Natural killer cell (primary cell): ENCODE measurements around the gene MIGA2. TPM values are rescaled to one million over a fixed set of nuclear protein-coding genes. Genes with fewer than 3 reads are reported as not detected.

Experiments
- ATAC-seq, 3 donors: fragments of 150-1000 bp in 2 of 3; fragments of 200-7000 bp in 1 of 3; cut with Tn5 transposase; 1 replicate in 1 of 3; 2 replicates in 2 of 3; pipeline ENCODE4 v1.10.0; 2021; ENCODE audit warnings: mild to moderate bottlenecking in 2 of 3, moderate library complexity in 2 of 3
- DNase-seq, 2 donors: peaks; one replicate each; pipeline versions ENCODE4 v3.0.0 to v3.0.0-alpha.2; 2013 to 2021; ENCODE audit warnings: mixed read lengths in 1 of 2
- H3K27ac ChIP-seq: one replicate; pipeline ENCODE4 v1.5.1; 2013; ENCODE audit warnings: mild to moderate bottlenecking, low read length
- H3K27me3 ChIP-seq: one replicate; pipeline ENCODE4 v1.6.1; 2013; ENCODE audit warnings: low read length; ENCODE audit not compliant: control insufficient read depth, insufficient read depth
- H3K36me3 ChIP-seq: one replicate; pipeline ENCODE4 v1.6.1; 2013; ENCODE audit warnings: low read length; ENCODE audit not compliant: control insufficient read depth, insufficient read depth
- H3K4me1 ChIP-seq: one replicate; pipeline ENCODE4 v1.6.1; 2013; ENCODE audit warnings: low read length; ENCODE audit not compliant: control insufficient read depth, insufficient read depth
- H3K4me3 ChIP-seq: one replicate; pipeline ENCODE4 v1.5.1; 2013; ENCODE audit warnings: low read length
- H3K9me3 ChIP-seq: one replicate; pipeline ENCODE4 v1.6.1; 2013; ENCODE audit warnings: low read length; ENCODE audit not compliant: control insufficient read depth, insufficient read depth
- H3K27ac Mint-ChIP-seq, 2 donors: one replicate each; pipeline ENCODE4 v1.8.0; 2022; ENCODE audit warnings: mild to moderate bottlenecking in 2 of 2, mixed read lengths in 2 of 2, moderate library complexity in 1 of 2
- H3K27me3 Mint-ChIP-seq, 2 donors: one replicate each; pipeline ENCODE4 v1.8.0; 2022; ENCODE audit warnings: low read depth in 2 of 2, mixed read lengths in 2 of 2
- H3K36me3 Mint-ChIP-seq: one replicate; pipeline ENCODE4 v1.8.0; 2022; ENCODE audit warnings: mixed read lengths
- H3K4me1 Mint-ChIP-seq, 2 donors: one replicate each; pipeline ENCODE4 v1.8.0; 2022; ENCODE audit warnings: mixed read lengths in 2 of 2
- H3K4me3 Mint-ChIP-seq: one replicate; pipeline ENCODE4 v1.8.0; 2022; ENCODE audit warnings: mild to moderate bottlenecking, moderate library complexity, mixed read lengths
- H3K9me3 Mint-ChIP-seq, 2 donors: one replicate each; pipeline ENCODE4 v1.8.0; 2022; ENCODE audit warnings: mixed read lengths in 2 of 2
- WGBS: methylation state at CpG from one replicate; pipeline ENCODE4 v1.1.7; 2013; ENCODE audit warnings: missing lambda C conversion rate; ENCODE audit not compliant: insufficient coverage; 5-methylcytosine and 5-hydroxymethylcytosine counted together
- intact Hi-C: fragments of 100-400 bp; cut with micrococcal nuclease; formaldehyde crosslinking; loops from one replicate; pipeline ENCODE4 v1.14.2; 2022
- total RNA-seq, 4 donors: library from RNA; stranded (reverse); fragments of 120-200 nt in 1 of 4; gene quantifications; one replicate each; pipeline versions ENCODE4 v1.2.3 to v1.2.4, GENCODE V29; 2013 to 2022
- TF ChIP-seq, protein P1 (sequence below): fragments of 200-600 bp; IDR thresholded peaks from one replicate; pipeline ENCODE4 v1.8.0; 2022; ENCODE audit warnings: antibody characterized with exemption

Gene MIGA2
- total RNA-seq, 3 donors from 2014 or later (not counting 1 experiment from before 2014, with no cell fraction given), result 67.3 to 77.9 (median 73.9) TPM

DNA sequence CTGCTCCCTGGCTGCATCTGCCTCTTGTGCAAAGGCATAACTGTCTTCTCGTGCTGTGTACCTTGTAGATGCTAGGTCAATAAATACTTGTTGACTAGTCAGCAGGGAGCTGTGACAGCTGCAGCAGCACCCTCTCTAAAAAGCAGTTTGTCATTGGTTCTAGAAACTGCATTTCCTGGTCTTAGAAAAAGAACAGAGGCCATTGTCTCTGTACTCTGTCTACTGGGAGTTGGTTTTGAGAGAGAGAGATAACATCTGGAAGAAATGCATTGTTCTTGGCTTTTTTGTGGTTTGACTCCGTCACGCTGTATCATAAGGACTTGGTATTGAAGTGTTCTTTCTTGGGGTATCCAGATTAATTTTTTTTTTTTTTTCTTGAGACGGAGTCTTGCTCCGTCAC lies 40.6 kb upstream of the MIGA2 start:
- no peak overlapping the region for H3K4me3 ChIP-seq
- TF ChIP-seq, protein P1, sequence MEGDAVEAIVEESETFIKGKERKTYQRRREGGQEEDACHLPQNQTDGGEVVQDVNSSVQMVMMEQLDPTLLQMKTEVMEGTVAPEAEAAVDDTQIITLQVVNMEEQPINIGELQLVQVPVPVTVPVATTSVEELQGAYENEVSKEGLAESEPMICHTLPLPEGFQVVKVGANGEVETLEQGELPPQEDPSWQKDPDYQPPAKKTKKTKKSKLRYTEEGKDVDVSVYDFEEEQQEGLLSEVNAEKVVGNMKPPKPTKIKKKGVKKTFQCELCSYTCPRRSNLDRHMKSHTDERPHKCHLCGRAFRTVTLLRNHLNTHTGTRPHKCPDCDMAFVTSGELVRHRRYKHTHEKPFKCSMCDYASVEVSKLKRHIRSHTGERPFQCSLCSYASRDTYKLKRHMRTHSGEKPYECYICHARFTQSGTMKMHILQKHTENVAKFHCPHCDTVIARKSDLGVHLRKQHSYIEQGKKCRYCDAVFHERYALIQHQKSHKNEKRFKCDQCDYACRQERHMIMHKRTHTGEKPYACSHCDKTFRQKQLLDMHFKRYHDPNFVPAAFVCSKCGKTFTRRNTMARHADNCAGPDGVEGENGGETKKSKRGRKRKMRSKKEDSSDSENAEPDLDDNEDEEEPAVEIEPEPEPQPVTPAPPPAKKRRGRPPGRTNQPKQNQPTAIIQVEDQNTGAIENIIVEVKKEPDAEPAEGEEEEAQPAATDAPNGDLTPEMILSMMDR, result no peak
- intact Hi-C loops, result no loop called here
- DNase-seq, result no peak
- WGBS, result 92% methylated on average over 5 of the region's 5 CpGs
- H3K27ac ChIP-seq, result no peak overlapping the region
- Mint-ChIP-seq H3K4me3 (no peak overlapping the region), H3K27ac (no peak overlapping the region), H3K9me3 (no peaks in the 10 kb centered on the region), H3K36me3 (peaks cover 33% of the 10 kb centered on the region), H3K27me3 (no peaks in the 10 kb centered on the region), H3K4me1 (peaks cover 0 to 6% of the 10 kb centered on the region in 2 donors)
- peaks cover 77% of the 10 kb centered on the region for H3K36me3 ChIP-seq
- no peak for ATAC-seq
- no peaks in the 10 kb centered on the region for H3K27me3 ChIP-seq
- no peaks in the 10 kb centered on the region for H3K9me3 ChIP-seq
- H3K4me1 ChIP-seq, result no peaks in the 10 kb centered on the region

DNA sequence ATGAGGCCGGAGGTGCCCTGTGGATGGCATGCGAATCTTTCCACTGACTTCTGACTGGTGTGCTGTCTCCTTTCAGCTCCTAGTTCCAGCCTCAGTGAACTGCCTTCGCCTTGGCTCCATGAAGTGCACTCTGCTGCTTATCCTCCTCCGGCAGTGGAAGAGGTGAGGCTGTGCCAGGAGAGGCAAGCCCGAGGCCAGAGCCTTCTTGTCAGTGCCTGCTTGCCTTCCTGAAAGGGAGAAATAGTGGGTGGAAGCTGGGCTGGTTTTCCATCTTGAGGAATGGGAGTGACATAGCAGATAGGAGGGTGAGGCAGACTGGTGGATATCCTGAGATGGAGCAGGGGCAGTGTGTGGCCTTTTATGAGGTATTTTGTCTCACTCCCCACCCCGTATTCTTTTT lies 38.0 kb upstream of the MIGA2 start:
- 98% methylated on average over 5 of the region's 6 CpGs for WGBS
- Histone ChIP-seq H3K27ac (no peak overlapping the region), H3K9me3 (no peaks in the 10 kb centered on the region), H3K36me3 (peaks cover 88% of the 10 kb centered on the region), H3K4me1 (no peaks in the 10 kb centered on the region), H3K4me3 (no peak overlapping the region), H3K27me3 (no peaks in the 10 kb centered on the region)
- Mint-ChIP-seq H3K4me3 (no peak overlapping the region), H3K36me3 (peaks cover 22% of the 10 kb centered on the region), H3K27me3 (no peaks in the 10 kb centered on the region), H3K27ac (no peak overlapping the region), H3K9me3 (no peaks in the 10 kb centered on the region), H3K4me1 (peaks cover 0 to 6% of the 10 kb centered on the region in 2 donors)
- no peak for DNase-seq
- intact Hi-C loops, result no loop called here
- TF ChIP-seq, protein P1, result no peak
- no peak for ATAC-seq

DNA sequence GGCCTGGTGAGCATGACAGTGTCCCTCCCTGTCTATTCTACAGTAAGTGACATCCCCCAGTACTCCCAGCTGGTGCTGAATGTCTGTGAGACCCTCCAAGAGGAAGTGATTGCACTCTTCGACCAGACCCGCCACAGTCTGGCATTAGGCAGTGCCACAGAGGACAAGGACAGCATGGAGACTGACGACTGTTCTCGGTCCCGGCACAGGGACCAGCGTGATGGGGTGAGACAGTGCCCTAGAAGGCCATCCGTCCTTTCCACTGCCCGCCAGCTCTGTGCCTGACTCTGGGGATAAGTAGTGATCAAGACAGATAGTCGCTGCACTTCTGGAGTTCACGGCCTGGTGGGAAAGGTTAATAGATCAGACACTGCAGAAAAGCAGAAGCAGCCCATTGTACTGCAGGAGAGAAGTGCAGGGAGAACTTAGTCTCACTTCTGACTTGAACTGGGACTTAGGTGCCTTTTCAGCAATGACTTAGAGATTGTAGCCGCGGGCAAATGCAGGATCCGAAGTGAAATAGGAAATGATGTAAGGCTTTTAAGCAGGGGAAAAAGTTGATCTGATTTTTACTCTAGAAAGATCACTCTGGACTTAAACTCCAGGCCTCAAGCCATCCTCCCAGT lies 36.7 kb upstream of the MIGA2 start:
- H3K36me3 ChIP-seq, result peaks cover 77% of the 10 kb centered on the region
- Mint-ChIP-seq H3K27me3 (no peaks in the 10 kb centered on the region), H3K36me3 (peaks cover 17% of the 10 kb centered on the region), H3K4me1 (peaks cover 0 to 6% of the 10 kb centered on the region in 2 donors), H3K9me3 (no peaks in the 10 kb centered on the region), H3K27ac (no peak overlapping the region), H3K4me3 (no peak overlapping the region)
- no peaks in the 10 kb centered on the region for H3K27me3 ChIP-seq
- WGBS, result 91% methylated on average over 13 of the region's 13 CpGs
- no peak for DNase-seq
- H3K4me3 ChIP-seq, result no peak overlapping the region
- no peaks in the 10 kb centered on the region for H3K9me3 ChIP-seq
- TF ChIP-seq, protein P1, result no peak
- no peak for ATAC-seq
- H3K27ac ChIP-seq, result no peak overlapping the region
- intact Hi-C loops, result no loop called here
- no peaks in the 10 kb centered on the region for H3K4me1 ChIP-seq
